HG03045 (cell line): ENCODE measurements around the gene COL9A2.

Experiments
- ATAC-seq: cut with Tn5 transposase; IDR thresholded peaks from one replicate; pipeline ENCODE4 v1.9.1; 2021; ENCODE audit warnings: mild to moderate bottlenecking, moderate library complexity; ENCODE audit not compliant: unreplicated experiment

The COL9A2 gene

DNA sequence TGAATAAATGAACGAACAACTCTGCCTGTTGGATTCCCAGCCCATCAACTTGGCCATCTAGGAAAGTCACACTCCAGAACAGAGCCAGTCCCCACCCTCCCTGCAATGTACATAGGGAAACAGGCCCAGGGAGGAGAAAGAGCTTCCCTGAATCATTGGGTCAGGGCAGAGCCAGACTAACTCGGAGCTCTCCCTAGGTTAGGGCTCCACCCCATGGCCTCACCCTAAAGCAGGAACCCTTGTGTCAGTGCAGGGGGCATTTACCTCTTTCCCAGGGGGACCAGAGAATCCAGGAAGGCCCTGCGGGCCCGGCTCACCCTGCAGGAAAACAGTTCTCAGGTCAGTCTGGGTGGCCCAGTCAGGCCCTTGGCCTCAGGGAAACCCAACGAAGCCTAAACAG, 11.6 kb downstream of the COL9A2 start:
- no peak for ATAC-seq

DNA sequence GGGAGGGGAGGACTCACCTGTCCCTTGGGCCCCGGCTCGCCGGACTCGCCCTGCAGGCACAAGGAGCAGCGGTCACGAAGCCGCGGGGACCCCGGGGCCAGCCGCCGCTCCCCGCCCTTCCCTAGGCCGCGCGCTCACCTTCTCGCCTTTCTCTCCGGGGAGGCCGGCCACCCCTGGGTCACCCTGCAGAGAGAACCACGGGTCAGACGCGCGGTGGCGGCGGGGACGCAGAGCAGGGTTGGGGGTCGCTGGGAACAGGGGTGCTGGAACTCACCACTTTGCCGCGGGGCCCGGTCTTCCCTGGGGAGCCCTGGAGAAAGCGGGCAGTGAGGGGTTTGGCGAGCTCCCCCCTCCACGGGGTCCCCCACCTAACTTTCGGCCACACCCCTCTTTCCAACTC, 13.3 kb downstream of the COL9A2 start:
- ATAC-seq = no peak

DNA sequence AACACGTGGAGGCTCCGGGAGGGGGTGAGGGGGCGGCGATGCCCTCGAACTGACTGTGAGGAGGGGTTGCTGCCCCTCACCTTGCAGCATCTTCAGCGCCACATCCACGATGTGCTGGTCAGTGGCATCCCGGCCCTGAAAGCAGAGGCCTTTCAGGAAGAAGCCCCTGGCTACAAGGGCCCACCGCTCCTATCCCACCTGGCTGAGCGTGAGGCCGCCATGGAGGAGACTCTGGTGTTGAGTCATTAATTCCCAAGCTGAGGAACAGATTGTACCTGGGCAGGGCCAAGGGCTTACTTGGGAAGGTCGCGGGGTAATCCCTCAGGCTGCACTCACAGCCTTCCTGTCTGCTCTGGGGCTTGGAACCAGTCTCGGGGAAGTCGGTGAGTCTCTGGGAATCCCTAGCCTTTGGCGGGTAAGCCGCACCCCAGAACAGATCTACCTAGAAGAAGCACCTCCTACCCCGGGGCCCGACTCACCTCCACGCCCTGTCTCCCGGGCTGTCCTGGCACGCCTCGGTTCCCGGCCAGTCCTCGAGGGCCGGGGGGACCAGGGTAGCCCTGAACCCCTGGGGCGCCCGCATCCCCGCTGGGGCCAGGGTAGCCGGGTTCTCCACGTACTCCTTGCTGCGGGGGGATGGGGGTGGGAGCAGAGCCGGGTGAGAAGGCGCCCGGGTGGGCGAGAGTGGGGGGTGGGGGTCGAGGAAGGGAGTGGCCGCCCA, 13.9 kb downstream of the COL9A2 start:
- ATAC-seq = no peak

DNA sequence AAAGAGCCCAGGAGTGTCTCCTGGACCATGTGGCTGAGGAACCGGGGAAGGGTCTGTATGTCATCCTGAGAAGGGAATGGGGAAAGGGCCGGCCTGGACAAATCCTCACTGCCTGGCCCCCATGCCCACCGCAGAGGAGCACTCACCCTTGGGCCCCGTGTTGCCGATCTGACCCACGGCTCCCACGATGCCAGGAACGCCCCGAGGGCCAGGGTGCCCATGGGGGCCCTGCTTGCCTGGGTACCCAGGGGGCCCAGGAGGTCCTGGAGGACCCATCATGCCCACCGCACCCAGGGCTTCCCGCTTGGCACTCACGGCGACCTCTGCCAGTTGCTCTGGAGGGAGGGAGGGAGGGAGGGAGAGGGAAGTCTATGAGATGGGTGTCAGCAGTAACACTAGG, 14.6 kb downstream of the COL9A2 start:
- no peak for ATAC-seq

DNA sequence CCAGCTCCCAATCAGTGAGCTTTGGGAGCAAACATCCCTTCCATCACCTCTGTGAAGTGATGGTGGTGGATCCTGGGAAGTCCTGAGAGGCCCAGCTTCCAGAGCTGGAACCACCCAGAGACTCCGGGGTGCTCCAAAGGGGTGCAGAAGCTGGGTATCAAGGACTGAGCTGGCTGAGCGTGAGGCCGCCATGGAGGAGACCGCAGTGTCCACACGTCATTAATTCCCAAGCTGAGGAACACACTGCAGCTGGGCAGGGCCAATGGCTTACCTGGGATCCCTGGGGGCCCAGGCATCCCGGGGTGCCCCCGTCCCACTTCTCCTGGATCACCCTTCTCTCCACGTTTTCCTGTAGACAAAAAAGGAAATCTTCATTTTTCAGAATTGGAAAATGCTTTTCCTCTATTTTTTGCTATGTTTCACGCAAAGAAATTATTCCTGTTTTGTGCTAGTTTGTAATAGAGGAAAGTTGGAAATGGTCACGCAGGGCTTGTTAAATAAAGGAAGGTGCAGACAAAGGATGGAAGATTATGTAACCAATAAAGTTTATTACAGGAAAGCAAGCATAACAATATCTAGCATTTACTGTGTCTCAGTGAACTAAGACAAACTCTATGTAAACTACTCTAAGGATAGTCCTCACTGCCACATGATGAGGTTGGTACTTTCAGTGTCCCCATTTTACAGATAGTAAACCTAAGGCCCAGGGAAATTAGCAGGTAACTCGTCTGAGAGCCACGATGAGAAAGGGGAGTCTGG, 15.4 kb downstream of the COL9A2 start:
- no peak for ATAC-seq

DNA sequence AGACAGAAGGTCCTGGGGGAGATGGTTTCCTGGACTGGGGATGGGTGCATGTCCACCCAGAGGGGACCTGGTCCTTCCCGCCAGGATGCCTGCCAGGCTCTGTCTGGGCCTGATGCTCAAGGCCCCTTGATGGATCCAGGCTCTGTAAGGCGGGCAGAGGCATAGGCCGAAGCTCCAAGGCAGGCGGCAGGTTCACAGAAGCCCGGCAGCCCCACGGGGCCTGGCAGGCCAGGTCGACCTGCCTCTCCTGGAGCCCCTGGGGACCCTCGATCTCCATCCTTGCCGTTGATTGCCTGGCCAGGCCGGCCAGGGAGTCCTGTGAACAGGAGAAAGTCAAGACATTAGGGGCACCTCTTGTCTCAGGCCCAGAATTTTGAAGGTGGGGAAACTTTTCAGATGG, 16.0 kb downstream of the COL9A2 start:
- no peak for ATAC-seq

DNA sequence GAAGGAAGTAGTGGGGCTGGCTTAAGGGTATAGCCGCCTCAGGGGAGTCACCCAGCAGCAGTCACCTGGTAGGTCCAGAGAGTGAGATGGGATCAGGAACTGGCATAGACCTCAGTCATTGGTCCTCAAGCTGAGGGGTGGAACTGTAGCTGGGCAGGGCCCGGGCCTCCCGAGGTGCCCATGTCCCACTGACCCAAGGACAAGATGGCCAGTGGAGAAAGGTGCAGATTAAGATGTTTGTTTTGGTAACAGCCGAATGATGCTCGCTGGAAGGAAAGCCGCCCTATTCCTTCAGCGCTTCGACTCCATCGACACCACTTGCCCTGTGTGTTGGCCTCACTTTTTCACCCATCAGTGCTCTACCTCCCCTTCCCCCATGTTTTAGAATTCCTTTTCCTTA, 16.4 kb downstream of the COL9A2 start:
- ATAC-seq = no peak

DNA sequence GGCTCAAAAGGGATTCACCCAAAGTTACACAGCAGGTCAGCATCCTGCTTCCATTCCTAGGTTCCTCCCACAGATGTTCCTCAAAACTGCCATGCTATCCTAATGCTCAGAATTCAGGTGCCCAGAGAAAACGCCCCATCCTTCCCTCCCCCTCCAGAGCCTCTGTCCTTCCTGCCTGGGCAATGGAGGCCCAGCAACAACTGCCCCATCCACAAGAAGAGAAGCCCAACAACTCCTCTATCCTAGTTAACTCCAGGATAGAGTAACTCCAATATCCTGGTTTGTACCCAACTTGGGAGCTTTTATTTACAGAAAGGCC, 16.9 kb downstream of the COL9A2 start:
- ATAC-seq = no peak

DNA sequence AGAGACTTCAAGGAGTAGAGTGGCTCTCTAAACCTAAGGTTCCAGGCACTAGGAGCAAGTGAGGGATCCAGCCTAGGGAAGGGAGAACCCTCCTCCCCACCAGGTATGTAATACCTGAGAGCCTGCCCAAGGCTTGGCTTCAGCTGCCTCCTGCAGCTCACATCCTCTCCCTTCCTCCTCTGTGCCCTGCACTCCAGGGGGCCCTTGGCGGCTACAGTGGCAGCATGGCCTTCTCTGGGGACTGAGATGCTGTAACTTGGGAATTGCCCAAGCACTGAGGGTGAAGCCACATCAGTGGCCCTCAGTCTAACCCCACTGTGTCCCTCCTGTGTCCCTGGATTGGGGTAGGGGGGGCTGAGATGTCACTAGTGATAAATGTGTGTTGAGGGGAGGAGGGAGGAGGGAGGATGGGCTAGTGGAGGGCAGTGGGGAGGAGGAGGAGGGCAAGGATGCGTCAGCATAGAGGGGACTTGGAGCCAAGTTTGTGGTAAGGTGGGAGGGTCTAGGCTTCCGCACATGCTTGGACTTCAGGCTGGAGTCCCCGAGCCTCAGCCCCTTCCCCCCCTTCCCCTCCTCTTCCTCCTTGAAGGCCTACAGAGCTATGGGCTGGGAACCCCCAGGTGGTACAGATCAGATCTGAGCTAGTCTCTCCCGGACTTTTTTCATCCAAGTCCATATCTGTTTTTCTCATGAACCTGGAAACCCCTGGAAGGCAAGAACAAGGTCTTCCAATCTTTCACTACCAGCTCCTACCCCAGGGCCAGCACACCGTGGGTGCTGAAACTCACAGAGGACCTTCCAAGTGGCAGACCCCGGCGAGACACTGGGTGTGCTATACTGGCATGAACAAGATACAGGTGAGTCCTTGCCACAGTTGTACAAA, 17.5 kb downstream of the COL9A2 start:
- no peak for ATAC-seq

DNA sequence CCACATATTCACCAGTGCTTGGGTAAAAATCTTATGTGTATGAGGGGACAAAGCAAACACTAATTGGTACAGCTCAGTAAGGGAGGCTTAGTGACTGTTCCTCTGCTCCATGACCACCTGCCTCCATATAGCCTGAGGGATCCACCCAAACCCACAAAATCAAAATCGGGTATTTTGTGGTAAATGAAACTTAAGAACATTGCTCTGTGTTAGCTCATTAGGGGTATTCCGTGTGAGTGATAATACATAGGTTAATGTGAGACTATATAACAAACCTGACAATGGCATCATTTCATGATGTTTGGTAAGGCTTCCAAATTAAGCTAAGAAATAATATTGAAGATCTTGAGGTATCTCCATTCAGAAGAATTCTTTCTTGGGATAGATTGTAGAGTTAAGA, 25.8 kb downstream of the COL9A2 start:
- ATAC-seq = no peak

DNA sequence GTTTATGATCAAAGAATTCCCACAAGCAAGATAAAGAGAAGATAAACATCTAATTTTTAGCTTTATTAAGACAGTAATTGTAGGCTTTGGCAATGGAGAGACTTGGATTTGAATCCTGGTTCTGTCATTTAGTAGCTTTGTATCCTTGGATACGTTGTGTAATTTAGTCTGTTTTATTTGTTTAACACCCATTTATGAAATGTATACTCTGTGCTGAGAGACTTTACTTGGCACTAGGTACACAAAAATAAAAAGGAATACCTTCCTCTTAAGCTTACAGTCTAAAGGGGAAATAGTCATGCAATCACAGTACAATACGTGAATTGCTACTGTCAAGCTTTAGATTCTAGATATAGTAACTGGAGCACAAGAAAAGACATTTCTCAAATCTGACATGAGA, 35.2 kb downstream of the COL9A2 start:
- no peak for ATAC-seq

DNA sequence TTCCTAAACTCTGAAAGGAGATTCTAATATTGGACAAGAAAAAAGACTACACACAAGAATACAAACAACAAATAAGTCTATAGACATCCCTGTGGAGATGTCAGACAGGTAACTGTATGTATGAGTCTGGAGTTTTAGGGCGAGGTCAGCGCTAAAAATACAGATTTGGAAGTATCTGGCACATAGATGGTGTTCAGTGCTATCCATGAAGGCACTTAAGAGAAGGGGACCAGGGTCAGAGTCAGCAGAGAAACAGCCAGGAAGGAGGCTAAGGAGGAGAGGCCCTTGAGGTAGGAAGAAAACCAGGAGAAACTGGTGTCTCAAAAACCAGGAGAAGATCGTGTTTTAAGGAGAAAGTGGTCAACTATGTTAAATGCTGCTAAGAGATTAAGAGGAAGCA, 41.0 kb downstream of the COL9A2 start:
- no peak for ATAC-seq

DNA sequence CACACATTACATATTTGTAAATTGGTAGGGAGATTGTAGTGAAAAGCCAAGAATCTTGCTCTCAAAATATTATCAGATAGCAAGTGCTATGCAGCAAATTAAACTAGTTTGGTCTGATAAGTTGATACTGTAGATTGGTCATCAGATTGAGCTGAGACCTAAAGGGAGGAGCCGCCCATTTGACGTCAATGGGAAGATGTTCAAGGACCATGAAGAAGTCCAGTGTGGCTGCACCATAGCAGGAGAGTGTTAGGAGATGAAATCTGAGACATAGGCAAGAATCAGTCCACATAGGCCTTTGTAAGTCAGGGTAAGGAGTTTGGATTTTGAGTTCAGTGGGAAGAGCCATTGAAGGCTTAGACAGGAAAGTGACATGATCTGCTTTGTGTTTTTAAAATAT, 42.8 kb downstream of the COL9A2 start:
- ATAC-seq = no peak

DNA sequence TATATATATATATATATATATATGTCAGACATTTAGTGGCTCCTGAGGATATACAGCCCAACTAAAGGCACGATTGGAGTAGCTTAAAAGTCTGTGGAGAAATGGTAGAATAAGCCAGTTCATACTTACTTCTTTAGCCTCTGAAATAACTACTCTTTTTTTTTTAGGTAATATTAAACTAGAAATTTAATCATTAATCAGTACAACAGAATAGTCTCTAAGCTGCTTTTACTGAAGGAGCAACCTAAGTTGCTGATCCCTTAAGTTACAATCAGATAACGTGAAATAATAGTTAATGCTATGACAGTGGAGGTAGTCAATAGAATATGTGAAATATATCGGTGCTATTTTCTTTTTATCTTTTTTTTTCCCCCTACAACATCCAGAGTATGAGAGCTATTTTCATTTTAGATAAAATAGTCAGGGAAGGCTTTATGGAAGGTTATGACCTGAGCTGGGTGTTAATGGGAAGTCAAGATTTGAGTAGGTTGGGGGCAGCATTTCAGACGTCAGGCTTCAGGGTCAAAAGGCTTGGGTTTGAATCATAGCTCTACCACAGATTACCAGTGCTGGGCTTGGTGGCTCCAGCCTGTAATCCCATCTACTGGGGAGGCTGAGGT, 43.4 kb downstream of the COL9A2 start:
- ATAC-seq = no peak

DNA sequence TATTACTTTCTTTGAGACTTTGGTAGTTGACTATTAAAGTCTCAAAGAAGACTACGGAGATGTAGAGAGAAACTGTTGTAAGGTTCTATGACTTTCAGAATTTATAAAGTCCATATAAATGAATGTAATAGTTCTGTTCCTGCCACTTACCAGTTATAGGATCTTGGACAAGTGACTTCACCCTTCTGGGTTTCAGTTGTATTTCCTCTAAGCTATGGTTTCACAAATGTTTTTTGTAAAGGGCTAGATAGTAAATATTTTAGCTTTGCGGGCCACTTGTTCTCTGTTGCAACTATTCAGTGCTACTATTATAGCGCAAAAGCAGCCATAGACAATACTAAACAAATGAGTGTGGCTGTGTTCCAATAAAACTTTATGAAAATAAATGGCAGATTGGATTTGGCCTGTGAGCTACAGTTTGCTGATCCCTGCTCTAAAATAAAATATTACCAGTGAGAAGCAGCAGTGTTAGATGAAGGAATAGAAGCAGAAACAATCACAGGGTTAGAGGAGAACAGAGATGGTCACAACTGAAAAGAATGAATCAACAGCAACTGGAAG, 44.4 kb downstream of the COL9A2 start:
- no peak for ATAC-seq

DNA sequence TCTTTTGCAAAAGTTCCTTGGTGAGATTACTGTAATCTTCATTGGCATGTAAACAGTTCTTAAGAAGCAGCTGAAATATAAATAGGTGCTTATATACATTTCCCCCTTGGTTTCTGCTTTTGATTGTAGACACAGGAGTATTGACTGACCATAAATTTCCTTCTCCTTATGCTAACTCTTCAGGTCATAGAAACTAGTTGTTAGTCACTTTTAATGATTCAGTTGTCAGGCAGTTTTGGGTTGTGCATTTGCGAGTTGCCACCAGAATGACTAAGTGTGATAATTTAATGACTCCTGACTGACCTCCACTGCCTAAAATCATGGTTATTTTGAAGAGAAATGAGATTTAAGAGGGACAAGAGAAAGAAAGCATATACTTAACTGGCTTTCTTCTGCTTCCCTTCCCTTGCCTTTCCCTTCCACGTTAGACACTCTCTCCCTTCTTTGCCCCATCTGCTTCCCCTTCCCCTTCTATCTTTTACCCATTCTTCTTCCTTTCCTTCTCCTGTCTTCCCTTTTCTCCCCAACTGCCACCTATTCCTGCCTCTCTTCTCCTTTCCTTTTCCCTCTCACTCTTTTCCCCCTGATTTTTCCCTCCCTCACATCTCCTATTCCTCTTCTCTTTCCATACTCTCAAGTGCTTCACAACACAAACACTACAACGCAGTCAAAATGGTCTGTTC, 46.8 kb downstream of the COL9A2 start:
- ATAC-seq = no peak

DNA sequence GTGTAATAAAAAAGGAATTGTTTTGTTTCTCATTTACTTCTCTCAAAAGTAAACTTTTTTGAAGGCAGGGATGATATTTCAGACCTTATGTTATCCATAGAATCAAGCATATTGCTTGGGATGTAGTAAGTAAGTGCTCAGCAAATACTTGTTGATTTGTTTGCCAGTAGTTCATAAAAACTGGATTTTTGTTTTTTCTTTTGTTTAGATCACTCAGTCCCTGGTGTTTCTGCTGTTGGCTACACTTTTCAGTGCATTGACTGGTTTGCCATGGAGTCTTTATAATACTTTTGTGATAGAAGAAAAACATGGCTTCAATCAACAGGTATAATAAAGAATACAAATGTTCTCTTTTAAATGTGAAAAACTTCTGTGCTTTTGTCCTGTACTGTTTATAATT, 48.9 kb downstream of the COL9A2 start:
- ATAC-seq = no peak

DNA sequence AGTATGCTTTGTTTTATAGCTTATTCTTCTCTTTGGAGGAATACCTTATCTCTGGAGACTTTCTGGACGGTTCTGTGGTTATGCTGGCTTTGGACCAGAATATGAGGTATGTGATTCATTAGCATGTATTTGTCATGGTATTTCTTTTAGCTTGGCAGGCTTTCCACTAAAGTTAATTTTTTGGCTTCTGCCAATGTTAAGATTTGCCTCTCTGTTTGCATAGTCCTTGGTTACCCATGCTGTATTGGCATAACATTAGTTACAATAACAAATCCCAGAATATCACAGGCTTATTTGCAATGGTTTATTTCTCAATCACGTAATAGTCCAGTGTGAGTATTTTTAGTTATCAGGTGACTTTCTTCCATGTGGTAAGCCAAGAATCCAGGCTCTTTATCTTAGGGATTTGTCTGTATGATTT, 49.3 kb downstream of the COL9A2 start:
- no peak for ATAC-seq

DNA sequence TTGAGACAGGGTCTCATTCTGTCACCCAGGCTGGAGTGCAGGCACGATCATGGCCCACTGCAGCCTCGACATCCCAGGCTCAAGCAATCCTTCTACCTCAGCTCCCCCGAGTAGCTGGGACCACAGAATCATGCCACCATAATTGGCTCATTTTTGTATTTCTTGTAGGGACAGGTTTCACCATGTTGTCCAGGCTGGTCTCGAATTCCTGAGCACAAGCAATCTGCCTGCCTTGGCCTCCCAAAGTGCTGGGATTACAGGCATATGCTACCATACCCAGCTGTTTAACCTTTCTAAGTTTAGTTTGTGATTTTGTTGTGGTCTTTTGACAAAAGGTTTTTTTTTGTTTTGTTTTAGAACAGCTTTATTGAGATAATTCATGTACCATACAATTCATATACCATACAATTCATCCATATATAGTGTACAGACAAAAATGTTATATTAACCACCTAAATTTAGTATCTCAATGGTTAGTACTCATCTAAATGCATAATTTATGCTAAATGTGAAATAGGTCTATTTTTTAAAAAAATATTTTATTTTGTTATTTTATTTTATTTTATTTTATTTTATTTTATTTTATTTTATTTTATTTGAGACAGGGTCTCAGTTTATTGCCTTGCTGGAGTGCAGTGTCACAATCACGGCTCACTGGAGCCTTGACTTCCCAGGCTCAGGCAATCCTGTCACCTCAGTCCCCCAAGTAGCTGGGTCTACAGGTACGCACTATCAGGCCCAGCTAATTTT, 50.1 kb downstream of the COL9A2 start:
- ATAC-seq = no peak

DNA sequence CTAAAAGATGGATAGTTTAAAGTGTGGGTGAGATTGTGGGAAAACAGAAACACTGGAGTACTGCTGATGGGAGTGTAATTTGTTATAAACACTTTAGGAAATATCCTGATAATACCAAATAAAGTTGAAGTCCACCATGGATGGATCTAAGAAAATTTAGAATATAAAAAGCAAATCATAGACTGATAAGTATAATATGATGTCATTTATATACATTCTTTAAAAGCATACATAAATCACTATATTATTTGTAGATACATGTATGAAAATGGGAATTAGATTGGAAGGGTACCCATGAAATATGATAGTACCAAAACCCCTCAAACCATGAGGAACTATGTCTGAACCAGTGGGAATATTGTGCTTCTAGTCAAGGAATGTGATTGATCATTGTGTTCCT, 51.2 kb downstream of the COL9A2 start:
- no peak for ATAC-seq
